Neural progenitor cell (in vitro differentiated cells): ENCODE measurements around the gene SLC2A9.

Source experiments
- CTCF ChIP-seq: fragments of 200-600 bp; sonication (generic); IDR thresholded peaks from 2 replicates; pipeline ENCODE4 v1.5.1; 2017; ENCODE audit warnings: antibody characterized with exemption, mild to moderate bottlenecking
- EZH2 ChIP-seq: fragments of 200-600 bp; sonication (generic); IDR thresholded peaks from 2 replicates; pipeline ENCODE4 v1.6.1; 2017; ENCODE audit warnings: antibody characterized with exemption, mild to moderate bottlenecking, moderate library complexity

GRCh38 chr4:9847968-9848748, 173.1 kb downstream of the SLC2A9 start:
- no peak for TF ChIP-seq EZH2
- no peak for TF ChIP-seq CTCF
